GM18517 (cell line): ENCODE results near the gene LHFPL4.

Experiments used
- ATAC-seq: cut with Tn5 transposase; IDR thresholded peaks from one replicate; pipeline ENCODE4 v1.9.1; 2021; ENCODE audit warnings: mild to moderate bottlenecking, moderate library complexity; ENCODE audit not compliant: unreplicated experiment

LHFPL4 gene

DNA sequence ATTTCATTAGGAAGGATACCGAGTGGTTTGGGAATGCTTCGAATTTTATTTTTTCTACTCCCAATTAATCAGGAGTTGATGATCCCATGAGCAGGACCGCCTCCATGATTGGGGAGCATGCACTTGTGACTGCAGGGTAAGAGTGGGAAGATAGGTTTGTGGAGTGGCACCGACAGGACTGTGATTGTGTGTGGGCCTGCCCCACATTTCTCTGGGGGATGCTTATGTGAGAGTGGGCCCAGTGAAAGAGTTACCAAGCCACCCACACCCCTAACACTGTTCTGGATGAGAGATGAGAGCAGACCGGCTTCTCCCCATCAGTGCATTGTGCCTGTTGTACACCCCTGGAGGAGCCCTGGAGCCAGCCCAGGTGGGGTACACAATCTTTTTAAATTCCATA is 76.7 kb downstream of the LHFPL4 start:
- no peak for ATAC-seq

DNA sequence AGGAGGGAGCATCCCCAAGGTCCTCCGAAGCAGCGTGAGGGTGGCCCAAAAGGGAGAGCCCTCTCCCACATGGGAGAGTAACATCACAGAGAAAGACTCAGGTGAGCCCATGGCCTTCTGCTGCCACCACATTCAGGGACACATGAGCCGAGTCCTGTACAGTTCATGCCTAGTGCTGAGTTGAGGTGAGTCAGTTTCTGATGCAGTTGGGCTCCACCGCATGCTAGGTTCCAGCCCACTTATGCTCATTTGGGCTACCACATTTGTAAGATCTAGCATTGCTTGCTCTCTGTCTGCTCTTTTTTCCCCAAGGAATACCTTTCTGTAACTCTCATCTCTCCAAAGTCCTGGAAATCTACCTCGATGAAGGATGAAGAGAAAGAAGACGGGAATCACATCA is 79.1 kb downstream of the LHFPL4 start:
- ATAC-seq = no peak

DNA sequence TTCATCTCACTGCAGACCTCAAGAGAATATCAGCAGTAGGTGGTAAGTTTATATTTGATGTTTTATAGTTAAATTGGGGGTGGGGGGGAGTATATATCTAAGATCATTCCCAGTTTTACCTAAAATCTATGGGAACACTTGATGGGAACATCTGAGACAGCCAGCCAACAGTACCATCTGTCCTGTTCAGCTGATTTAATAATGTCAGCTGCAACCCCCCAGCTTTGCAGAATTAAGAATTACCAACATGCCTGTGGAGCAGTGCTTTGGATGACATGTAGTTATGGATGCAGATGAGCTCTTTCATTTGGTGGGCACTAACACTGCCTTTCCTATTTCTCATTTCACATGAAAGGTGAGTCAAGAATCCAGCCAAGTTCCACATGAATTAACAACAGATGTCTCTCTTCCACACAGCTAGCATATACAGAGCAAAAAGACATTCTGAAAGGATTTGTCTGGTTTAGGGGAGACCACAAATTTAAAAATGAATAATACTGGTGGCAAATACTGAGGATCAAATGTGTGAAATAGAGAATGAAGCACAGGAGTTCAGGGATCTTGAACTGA is 80.0 kb downstream of the LHFPL4 start:
- ATAC-seq = no peak

DNA sequence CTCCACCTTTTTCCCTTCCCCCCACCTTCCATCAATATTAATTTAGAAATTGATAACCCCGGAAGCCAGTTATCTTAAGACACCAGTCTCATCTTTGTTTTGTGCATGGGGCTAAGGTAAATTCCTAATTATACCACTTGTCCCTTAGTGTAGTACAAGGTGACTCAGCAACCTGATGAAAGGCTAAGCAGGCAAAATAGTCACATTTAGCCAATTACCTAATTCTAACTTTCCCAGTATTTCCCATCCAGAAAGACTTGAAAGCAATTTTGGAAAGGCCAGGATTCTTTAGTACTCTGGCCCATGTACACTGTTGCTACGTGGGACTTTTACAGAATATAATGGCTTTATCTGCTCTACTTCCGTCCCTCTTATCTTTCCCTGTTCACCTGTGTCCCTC is 83.6 kb downstream of the LHFPL4 start:
- no peak for ATAC-seq

DNA sequence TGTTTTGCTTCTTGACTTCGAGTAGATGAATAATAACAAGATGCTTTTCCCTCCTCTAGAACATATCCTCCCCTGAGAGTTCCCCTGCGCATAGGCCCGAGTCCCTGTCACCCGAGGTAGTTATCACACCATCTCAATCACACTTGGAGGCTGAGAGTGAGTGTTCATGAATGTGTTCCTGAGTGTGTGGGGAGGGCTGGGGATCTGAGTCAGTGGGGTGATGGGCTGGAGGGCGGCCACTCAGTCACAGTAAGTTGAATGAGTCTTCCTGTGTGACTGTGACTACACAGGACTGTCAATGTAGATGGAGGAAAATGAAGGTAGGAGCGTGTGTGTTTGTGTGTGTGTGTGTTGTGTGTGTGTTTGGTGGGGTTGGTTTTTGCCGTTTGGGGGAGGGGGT is 85.2 kb downstream of the LHFPL4 start:
- ATAC-seq = no peak

DNA sequence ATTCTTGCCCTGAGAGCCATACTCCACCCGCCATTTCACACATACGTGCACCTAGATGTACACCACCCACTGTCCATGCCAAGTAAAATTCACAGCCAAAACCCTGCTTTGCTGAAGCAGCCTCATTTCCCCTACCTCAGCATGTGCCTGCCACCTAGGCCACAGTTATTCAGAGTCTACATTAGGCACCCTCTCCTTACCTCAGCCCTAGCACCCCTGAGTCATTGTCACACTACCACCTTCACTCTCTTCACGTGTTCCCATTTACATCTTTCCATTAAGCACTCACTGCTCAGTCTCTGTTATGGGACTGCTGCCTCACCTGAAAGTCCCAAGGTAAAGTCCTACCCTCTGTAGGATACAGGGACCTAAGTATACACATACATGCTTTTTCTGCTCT is 86.2 kb downstream of the LHFPL4 start:
- no peak for ATAC-seq

DNA sequence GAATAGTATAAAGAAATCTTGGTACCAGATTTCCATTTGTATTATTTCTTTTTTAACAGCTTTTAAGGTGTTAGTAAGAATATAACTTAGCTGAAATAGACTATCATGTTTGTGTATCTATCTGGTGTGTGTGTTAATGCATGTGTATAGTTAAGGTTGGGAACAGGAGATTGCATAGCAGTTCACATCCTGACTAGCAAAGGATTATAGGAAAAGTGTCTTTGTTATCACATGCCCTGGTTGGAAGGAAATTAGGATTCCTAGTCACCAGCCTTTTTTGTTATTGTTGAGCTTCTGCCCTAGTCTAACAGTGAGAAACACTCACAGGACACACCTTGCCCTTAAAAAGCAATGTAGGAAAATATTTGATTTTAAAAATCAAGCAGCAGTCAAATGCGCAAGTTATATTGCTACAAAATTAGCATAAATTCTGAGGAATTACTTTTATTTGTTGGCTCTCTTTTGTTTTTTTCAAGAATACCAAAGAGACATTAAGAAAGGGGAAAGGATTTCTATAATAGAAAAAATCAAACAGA is 98.0 kb downstream of the LHFPL4 start:
- no peak for ATAC-seq

GRCh38 chr3:9452417-9452816 is 101.2 kb downstream of the LHFPL4 start:
- no peak for ATAC-seq

DNA sequence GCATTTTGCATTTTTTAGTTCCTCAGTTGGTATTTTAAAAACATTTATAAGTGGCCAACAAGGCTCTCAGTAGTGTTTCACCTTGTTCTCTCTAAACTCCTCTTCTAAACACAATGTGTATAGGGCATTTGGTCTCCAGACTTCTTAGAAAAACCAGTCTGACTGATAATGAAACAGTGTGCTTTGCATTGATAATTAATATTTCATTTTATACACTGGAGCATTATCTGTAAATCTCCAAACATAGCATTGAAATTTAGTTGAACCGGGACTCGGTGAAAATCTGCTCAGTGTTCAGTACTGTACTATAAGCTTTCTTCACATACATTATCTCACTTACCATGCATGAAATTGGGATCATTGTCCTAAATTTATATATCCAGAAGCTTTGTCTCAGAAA is 102.6 kb downstream of the LHFPL4 start:
- ATAC-seq = no peak

DNA sequence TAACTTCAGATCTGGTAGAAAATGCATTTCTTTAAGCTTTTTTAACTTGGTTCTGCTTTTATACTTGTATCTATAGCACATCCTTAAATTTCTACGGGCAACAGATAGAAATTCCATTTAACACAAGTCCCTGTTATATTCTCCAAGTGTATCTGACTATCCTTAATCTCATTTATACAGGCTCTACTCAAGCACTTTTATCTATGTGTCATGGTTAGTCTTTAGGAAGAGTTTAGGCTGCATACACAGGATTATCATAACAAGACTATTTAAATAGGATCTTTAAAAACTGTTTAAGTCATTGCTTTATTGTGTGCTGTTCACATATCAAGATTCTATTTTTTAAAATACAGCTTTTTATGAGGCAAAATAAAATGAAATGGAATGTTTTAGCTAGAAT is 103.5 kb downstream of the LHFPL4 start:
- ATAC-seq = no peak

- ATAC-seq = no peak
Measured at GRCh38 chr3:9448643-9449042, 105.0 kb downstream of the LHFPL4 start.
